Ovary (tissue), 3 donors: ENCODE results near the gene MRPS23.

Experiments used
- CTCF ChIP-seq, 3 donors: fragments of 450-650 bp in 2 of 3; fragments of 200-600 bp in 1 of 3; IDR thresholded peaks; one replicate each; pipeline versions ENCODE4 v1.5.1 to v1.8.0; 2016 to 2022; ENCODE audit warnings: antibody characterized with exemption in 3 of 3, mild to moderate bottlenecking in 1 of 3
- EP300 ChIP-seq: sonication (generic); formaldehyde crosslinking; IDR thresholded peaks from one replicate; pipeline ENCODE4 v1.6.1; 2017; ENCODE audit warnings: antibody characterized with exemption
- POLR2A ChIP-seq: fragments of 450-650 bp; IDR thresholded peaks from one replicate; pipeline ENCODE4 v1.6.1; 2017; ENCODE audit warnings: antibody characterized with exemption, mild to moderate bottlenecking, moderate library complexity
- donor health status: DM: no; HTN: no; CAD: no.

GRCh38 chr17:57876866-57877237 lies 27.0 kb upstream of the MRPS23 start:
- TF ChIP-seq CTCF (IDR thresholded peaks at IDR 0.05) (no peak), POLR2A (no peak), EP300 (no peak)
